ENCODE measurements around the gene UBFD1. TPM values are rescaled to one million over a fixed set of nuclear protein-coding genes. Genes with fewer than 3 reads are reported as not detected.

Gene UBFD1
- total and polyA plus RNA-seq, 2 experiments from 2014 or later: 48.6 to 107 TPM

DNA sequence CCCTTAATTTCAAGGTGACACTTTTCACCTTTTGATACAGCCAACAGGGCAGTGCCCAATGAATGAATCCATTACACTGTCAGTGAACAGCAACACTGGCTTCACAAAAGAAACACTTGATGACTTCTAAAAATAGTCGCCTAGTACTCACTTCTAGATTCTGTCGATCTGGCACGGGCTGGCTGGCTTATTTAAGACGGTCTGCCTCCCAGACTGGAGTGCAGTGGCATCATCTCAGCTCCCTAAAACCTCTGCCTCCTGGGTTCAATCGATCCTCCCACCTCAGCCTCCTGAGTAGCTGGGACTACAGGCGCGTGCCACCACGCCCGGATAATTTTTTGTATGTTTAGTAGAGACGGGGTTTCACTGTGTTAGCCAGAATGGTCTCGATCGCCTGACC is 36.7 kb downstream of the UBFD1 start:
- H3K79me2 ChIP-seq: peaks cover 69% of the 10 kb centered on the region
- H3K9me2 ChIP-seq (replicated peaks; ENCODE audit: insufficient read depth): no peaks in the 10 kb centered on the region
- peak overlapping the region; percentile 99 for H3K4me2 ChIP-seq
- H3K4me3 ChIP-seq: no peak overlapping the region
- no peak overlapping the region for H2AFZ ChIP-seq
- H4K20me1 ChIP-seq (ENCODE audit: insufficient read depth, poor library complexity, severe bottlenecking): peaks cover 14% of the 10 kb centered on the region
- no peaks in the 10 kb centered on the region for H3K36me3 ChIP-seq (replicated peaks; ENCODE audit: insufficient read depth, low read depth)
- H3K4me1 ChIP-seq (ENCODE audit: insufficient read depth): peaks cover 10% of the 10 kb centered on the region
- TF ChIP-seq EZH2 (IDR thresholded peaks at IDR 0.05; ENCODE audit: borderline replicate concordance) (no peak), EZH2phosphoT487 (IDR thresholded peaks at IDR 0.05; ENCODE audit: low read depth, severe bottlenecking, unreplicated experiment) (no peak)
- TF ChIP-seq, protein P1, sequence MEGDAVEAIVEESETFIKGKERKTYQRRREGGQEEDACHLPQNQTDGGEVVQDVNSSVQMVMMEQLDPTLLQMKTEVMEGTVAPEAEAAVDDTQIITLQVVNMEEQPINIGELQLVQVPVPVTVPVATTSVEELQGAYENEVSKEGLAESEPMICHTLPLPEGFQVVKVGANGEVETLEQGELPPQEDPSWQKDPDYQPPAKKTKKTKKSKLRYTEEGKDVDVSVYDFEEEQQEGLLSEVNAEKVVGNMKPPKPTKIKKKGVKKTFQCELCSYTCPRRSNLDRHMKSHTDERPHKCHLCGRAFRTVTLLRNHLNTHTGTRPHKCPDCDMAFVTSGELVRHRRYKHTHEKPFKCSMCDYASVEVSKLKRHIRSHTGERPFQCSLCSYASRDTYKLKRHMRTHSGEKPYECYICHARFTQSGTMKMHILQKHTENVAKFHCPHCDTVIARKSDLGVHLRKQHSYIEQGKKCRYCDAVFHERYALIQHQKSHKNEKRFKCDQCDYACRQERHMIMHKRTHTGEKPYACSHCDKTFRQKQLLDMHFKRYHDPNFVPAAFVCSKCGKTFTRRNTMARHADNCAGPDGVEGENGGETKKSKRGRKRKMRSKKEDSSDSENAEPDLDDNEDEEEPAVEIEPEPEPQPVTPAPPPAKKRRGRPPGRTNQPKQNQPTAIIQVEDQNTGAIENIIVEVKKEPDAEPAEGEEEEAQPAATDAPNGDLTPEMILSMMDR (IDR thresholded peaks at IDR 0.05; ENCODE audit: poor library complexity): no peak
- DNase-seq (ENCODE audit: low spot score): no peak
- H3K27me3 ChIP-seq: no peaks in the 10 kb centered on the region
- H3K27ac ChIP-seq: no peak overlapping the region
- 97% methylated on average over 12 of the region's 12 CpGs for WGBS (ENCODE audit: low lambda C conversion rate, missing lambda C conversion rate)
- H3K9me3 ChIP-seq (ENCODE audit: low read depth): no peaks in the 10 kb centered on the region

- H2AFZ ChIP-seq: peak overlapping the region; percentile 91
Observed at GRCh38 chr16:23595246-23595950, 37.9 kb downstream of the UBFD1 start.

DNA sequence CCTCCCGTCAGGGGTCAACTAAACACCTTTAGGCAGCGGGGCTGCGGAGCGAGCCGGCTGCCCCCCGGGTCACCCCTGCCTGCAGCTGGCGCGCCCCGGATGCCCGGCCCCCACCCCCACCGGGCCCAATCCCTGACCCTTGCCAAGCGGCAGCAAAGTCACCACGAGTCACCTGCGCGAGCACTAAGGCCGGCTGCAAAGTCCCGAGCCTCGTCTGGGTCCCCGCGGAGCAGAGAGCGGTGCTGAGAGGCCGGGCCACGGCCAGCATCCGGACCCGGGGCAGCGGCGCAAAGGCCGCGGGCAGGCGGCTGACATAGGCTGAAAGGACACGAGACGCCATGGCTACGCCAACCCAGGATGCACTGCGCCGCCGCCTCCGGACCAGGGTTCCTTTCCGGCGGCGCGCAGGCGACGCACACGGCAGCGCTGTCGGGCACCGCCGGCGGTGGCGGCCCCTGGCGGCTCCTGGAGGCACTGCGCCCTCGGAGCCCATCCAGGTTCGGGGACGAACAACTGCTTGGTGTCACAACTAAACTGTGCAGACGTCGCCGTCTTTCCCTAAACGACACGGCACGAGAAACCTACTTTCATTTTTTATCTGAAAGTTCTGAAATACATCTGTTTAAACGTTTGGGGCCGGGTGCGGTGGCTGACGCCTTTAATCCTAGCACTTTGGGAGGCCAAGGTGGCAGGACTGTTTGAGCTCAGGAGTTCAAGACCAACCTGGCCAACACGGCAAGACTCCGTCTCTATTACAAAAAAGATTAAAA is 38.6 kb downstream of the UBFD1 start, which contains the start of gene NDUFAB1:
TSS of gene NDUFAB1 (minus strand) at position 366 of the 770 bp plus-strand sequence. CDS start at position 340, 26 bp downstream.
- TF ChIP-seq, protein P1 (IDR thresholded peaks at IDR 0.05; ENCODE audit: poor library complexity): peak; percentile 98
- TF ChIP-seq EZH2 (IDR thresholded peaks at IDR 0.05; ENCODE audit: borderline replicate concordance): no peak
- H3K27ac ChIP-seq: peak within 1 kb of the TSS; percentile 80

More at GRCh38 chr16:23595246-23595950, 37.9 kb downstream of the UBFD1 start:
- peak overlapping the region; percentile 80 for H3K27ac ChIP-seq
- TF ChIP-seq EZH2phosphoT487 (IDR thresholded peaks at IDR 0.05; ENCODE audit: low read depth, severe bottlenecking, unreplicated experiment) (no peak), EZH2 (IDR thresholded peaks at IDR 0.05; ENCODE audit: borderline replicate concordance) (no peak)
- TF ChIP-seq, protein P1 (IDR thresholded peaks at IDR 0.05; ENCODE audit: poor library complexity): no peak
- no peaks in the 10 kb centered on the region for H3K27me3 ChIP-seq
- H3K36me3 ChIP-seq (replicated peaks; ENCODE audit: insufficient read depth, low read depth): no peaks in the 10 kb centered on the region
- peak overlapping the region; percentile 99 for H3K4me2 ChIP-seq
- H3K79me2 ChIP-seq: peaks cover 56% of the 10 kb centered on the region
- H3K4me3 ChIP-seq: peak overlapping the region; percentile 96
- 18% methylated on average over 34 of the region's 34 CpGs for WGBS (ENCODE audit: low lambda C conversion rate, missing lambda C conversion rate)
- no peaks in the 10 kb centered on the region for H3K9me2 ChIP-seq (replicated peaks; ENCODE audit: insufficient read depth)
- peak; percentile 34 for DNase-seq (ENCODE audit: low spot score)
- peaks cover 14% of the 10 kb centered on the region for H4K20me1 ChIP-seq (ENCODE audit: insufficient read depth, poor library complexity, severe bottlenecking)
- peaks cover 10% of the 10 kb centered on the region for H3K4me1 ChIP-seq (ENCODE audit: insufficient read depth)
- no peaks in the 10 kb centered on the region for H3K9me3 ChIP-seq (ENCODE audit: low read depth)

More for the DNA sequence above, 38.6 kb downstream of the UBFD1 start, which contains the start of gene NDUFAB1:
- peak within 1 kb of the TSS; percentile 96 for H3K4me3 ChIP-seq
- no peaks in the 10 kb centered on the region for H3K9me2 ChIP-seq (replicated peaks; ENCODE audit: insufficient read depth)
- peaks cover 14% of the 10 kb centered on the region for H4K20me1 ChIP-seq (ENCODE audit: insufficient read depth, poor library complexity, severe bottlenecking)
- H3K79me2 ChIP-seq: peaks cover 49% of the 10 kb centered on the region
- no peaks in the 10 kb centered on the region for H3K36me3 ChIP-seq (replicated peaks; ENCODE audit: insufficient read depth, low read depth)
- no peaks in the 10 kb centered on the region for H3K27me3 ChIP-seq
- H2AFZ ChIP-seq: peak within 1 kb of the TSS; percentile 91
- H3K4me1 ChIP-seq (ENCODE audit: insufficient read depth): peaks cover 10% of the 10 kb centered on the region
- peak within 1 kb of the TSS; percentile 99 for H3K4me2 ChIP-seq
- WGBS (ENCODE audit: low lambda C conversion rate, missing lambda C conversion rate): 4% methylated on average over 58 of the region's 67 CpGs
- DNase-seq (ENCODE audit: low spot score): peak; percentile 96
- no peaks in the 10 kb centered on the region for H3K9me3 ChIP-seq (ENCODE audit: low read depth)

Data from hepatocyte (in vitro differentiated cells).